ENCODE measurements around the gene BCL11B. TPM values are rescaled to one million over a fixed set of nuclear protein-coding genes. Genes with fewer than 3 reads are reported as not detected.

Gene BCL11B
- polyA plus RNA-seq, 4 donors: 0.45 to 5.1 (median 1.5) TPM

DNA sequence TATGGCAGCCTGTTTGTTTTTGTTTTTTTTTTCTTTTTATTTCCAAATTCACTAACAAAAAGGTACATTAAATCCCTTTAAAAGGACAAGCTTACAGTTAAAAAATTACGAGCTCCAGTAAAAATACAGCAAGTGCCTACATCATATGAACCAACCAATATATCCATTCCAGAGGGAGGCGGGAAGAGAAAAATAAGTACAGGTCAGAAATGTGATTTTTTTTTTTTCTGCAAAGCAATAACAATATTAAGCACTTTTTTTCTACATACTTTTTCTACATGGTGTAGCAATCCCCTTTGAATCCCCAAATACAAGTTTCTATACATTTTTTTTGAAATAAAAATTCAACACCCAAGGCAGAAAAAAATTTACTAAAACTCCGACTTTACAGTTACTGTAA lies 100.6 kb downstream of the BCL11B start:
- no peak for DNase-seq
- FAIRE-seq: no peak
- H3K4me1 ChIP-seq (ENCODE audit: control insufficient read depth in 3 of 3, insufficient read depth in 2 of 3, low read depth in 1 of 3, low read length in 2 of 3): no peaks in the 10 kb centered on the region

DNA sequence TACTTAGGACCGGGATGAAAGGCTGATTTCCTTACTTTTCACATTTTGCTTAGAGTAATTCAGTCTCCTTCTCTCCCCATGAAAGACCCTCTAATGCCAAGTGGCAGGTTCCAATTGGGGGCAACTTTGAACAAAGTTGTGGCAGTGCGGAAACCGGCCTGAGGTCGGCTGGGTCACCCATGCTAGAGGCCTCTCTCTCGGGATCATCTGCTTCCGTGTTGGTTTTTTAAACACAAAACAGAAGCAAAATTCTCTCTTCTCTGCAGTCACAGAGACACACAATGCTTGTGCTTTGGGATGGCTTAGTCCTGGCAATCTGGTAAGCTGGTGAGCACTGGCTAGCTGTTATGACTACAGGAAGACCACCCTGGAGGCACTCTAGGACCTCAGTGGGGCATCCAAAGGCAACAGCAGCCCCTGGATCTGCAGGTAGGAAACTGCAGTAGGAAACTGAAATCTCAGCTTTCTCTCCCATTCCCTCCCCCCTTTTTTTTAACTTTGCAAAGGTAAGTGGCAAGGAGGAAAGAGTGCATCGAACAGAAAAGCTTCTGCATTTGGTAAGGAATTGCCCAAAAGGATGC lies 102.1 kb downstream of the BCL11B start:
- Histone ChIP-seq H3K27me3 (ENCODE audit: control insufficient read depth in 3 of 3, insufficient read depth in 3 of 3, low read length in 3 of 3) (no peaks in the 10 kb centered on the region), H3K36me3 (ENCODE audit: control insufficient read depth in 3 of 3, insufficient read depth in 2 of 3, low read depth in 1 of 3, low read length in 3 of 3) (peaks cover 0 to 9% (median 0%) of the 10 kb centered on the region in 3 donors), H3K9me3 (ENCODE audit: control insufficient read depth in 2 of 2, insufficient read depth in 1 of 2, low read depth in 1 of 2, low read length in 1 of 2) (no peaks in the 10 kb centered on the region), H3K4me3 (ENCODE audit: low read depth in 1 of 3, low read length in 3 of 3) (no peak overlapping the region), H3K27ac (ENCODE audit: low read depth in 1 of 3, low read length in 2 of 3) (no peak overlapping the region), H3K4me1 (ENCODE audit: control insufficient read depth in 3 of 3, insufficient read depth in 2 of 3, low read depth in 1 of 3, low read length in 2 of 3) (no peaks in the 10 kb centered on the region)
- WGBS, 3 donors: 80 to 93% (median 93%) methylated on average over 7 of the region's 7 CpGs
- FAIRE-seq: no peak
- no peak for DNase-seq

More for the DNA sequence above, 100.6 kb downstream of the BCL11B start:
- Histone ChIP-seq H3K9me3 (ENCODE audit: control insufficient read depth in 2 of 2, insufficient read depth in 1 of 2, low read depth in 1 of 2, low read length in 1 of 2) (no peaks in the 10 kb centered on the region), H3K27me3 (ENCODE audit: control insufficient read depth in 3 of 3, insufficient read depth in 3 of 3, low read length in 3 of 3) (no peaks in the 10 kb centered on the region), H3K36me3 (ENCODE audit: control insufficient read depth in 3 of 3, insufficient read depth in 2 of 3, low read depth in 1 of 3, low read length in 3 of 3) (peaks cover 0 to 9% (median 0%) of the 10 kb centered on the region in 3 donors), H3K4me3 (ENCODE audit: low read depth in 1 of 3, low read length in 3 of 3) (no peak overlapping the region), H3K27ac (ENCODE audit: low read depth in 1 of 3, low read length in 2 of 3) (no peak overlapping the region)
- 89 to 97% (median 93%) methylated on average over 3 of the region's 3 CpGs for WGBS, 3 donors

DNA sequence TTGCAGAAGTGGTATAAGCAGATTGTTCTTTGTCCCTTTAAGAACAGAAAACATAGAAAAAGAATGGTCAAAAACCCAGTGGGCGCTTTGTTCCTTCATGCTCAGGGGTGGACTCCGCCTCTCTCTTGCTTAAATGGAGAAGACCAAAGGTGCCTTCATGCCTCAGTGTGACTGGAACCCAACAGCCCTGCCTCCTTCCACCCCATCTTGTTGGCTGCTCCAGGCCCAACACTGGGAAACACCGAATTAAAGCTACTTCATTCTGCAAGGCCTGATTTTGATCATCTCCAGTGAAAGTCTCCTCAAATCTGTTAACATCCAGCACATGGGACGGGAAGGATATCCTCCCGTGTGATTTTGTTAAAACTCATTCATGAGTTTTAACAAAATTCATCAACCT lies 103.7 kb downstream of the BCL11B start:
- H3K36me3 ChIP-seq (ENCODE audit: control insufficient read depth in 3 of 3, insufficient read depth in 2 of 3, low read depth in 1 of 3, low read length in 3 of 3): peaks cover 0 to 3% (median 0%) of the 10 kb centered on the region in 3 donors
- H3K9me3 ChIP-seq (ENCODE audit: control insufficient read depth in 2 of 2, insufficient read depth in 1 of 2, low read depth in 1 of 2, low read length in 1 of 2): no peaks in the 10 kb centered on the region
- H3K27me3 ChIP-seq (ENCODE audit: control insufficient read depth in 3 of 3, insufficient read depth in 3 of 3, low read length in 3 of 3): no peaks in the 10 kb centered on the region
- 92 to 95% (median 94%) methylated on average over 5 of the region's 5 CpGs for WGBS, 3 donors
- DNase-seq (no peak), FAIRE-seq (no peak)
- no peak overlapping the region for H3K4me3 ChIP-seq (ENCODE audit: low read depth in 1 of 3, low read length in 3 of 3)
- no peak overlapping the region for H3K27ac ChIP-seq (ENCODE audit: low read depth in 1 of 3, low read length in 2 of 3)
- H3K4me1 ChIP-seq (ENCODE audit: control insufficient read depth in 3 of 3, insufficient read depth in 2 of 3, low read depth in 1 of 3, low read length in 2 of 3): no peaks in the 10 kb centered on the region

DNA sequence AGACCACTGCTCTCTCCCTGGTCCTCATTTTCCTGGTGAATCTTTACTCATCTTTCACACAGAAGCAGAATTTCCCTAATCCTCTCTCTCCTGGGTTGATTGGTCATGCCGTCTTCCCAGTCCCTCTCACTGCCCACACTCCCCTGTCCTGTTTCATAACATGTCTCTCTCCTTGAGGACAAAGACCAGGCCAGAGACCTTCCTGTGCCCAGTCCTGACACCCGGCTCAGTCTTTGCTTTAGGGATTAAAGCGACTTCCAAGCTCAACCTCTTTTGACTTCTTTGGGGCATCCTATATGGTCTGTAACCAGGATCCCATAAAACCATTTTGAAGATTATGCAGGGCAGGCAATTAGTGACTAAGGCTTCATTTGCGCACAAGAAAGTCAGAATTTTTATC lies 105.5 kb downstream of the BCL11B start:
- no peak for FAIRE-seq

DNA sequence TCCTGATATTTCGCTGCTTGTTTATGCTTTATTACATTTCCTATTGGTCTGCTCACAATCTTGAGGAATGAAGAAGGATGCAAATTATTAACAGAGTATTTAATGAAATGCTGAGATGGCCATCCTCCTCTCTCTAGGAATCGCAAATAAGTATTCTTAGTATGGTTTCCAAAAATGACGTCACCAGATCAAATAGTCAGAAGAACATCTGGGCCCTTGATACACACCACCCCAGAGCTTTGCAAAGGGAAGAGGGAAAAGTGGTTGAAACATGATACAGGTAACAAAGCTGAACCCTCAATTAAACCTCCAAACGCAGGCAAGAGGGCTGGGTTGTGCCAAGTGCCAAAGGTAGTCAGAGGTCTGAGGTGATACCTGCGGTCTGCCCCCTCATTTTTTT lies 107.3 kb downstream of the BCL11B start:
- 73 to 77% (median 74%) methylated on average over 5 of the region's 5 CpGs for WGBS, 3 donors
- H3K4me1 ChIP-seq (ENCODE audit: control insufficient read depth in 3 of 3, insufficient read depth in 2 of 3, low read depth in 1 of 3, low read length in 2 of 3): no peaks in the 10 kb centered on the region
- DNase-seq: no peak
- H3K27me3 ChIP-seq (ENCODE audit: control insufficient read depth in 3 of 3, insufficient read depth in 3 of 3, low read length in 3 of 3): no peaks in the 10 kb centered on the region
- H3K4me3 ChIP-seq (ENCODE audit: low read depth in 1 of 3, low read length in 3 of 3): no peak overlapping the region
- no peak overlapping the region for H3K27ac ChIP-seq (ENCODE audit: low read depth in 1 of 3, low read length in 2 of 3)
- no peaks in the 10 kb centered on the region for H3K9me3 ChIP-seq (ENCODE audit: control insufficient read depth in 2 of 2, insufficient read depth in 1 of 2, low read depth in 1 of 2, low read length in 1 of 2)
- H3K36me3 ChIP-seq (ENCODE audit: control insufficient read depth in 3 of 3, insufficient read depth in 2 of 3, low read depth in 1 of 3, low read length in 3 of 3): no peaks in the 10 kb centered on the region
- no peak for FAIRE-seq

More for the DNA sequence above, 105.5 kb downstream of the BCL11B start:
- Histone ChIP-seq H3K9me3 (ENCODE audit: control insufficient read depth in 2 of 2, insufficient read depth in 1 of 2, low read depth in 1 of 2, low read length in 1 of 2) (no peaks in the 10 kb centered on the region), H3K4me3 (ENCODE audit: low read depth in 1 of 3, low read length in 3 of 3) (no peak overlapping the region), H3K4me1 (ENCODE audit: control insufficient read depth in 3 of 3, insufficient read depth in 2 of 3, low read depth in 1 of 3, low read length in 2 of 3) (no peaks in the 10 kb centered on the region), H3K27me3 (ENCODE audit: control insufficient read depth in 3 of 3, insufficient read depth in 3 of 3, low read length in 3 of 3) (no peaks in the 10 kb centered on the region), H3K36me3 (ENCODE audit: control insufficient read depth in 3 of 3, insufficient read depth in 2 of 3, low read depth in 1 of 3, low read length in 3 of 3) (no peaks in the 10 kb centered on the region), H3K27ac (ENCODE audit: low read depth in 1 of 3, low read length in 2 of 3) (no peak overlapping the region)
- DNase-seq: no peak
- 91 to 94% (median 92%) methylated on average over 4 of the region's 4 CpGs for WGBS, 3 donors

DNA sequence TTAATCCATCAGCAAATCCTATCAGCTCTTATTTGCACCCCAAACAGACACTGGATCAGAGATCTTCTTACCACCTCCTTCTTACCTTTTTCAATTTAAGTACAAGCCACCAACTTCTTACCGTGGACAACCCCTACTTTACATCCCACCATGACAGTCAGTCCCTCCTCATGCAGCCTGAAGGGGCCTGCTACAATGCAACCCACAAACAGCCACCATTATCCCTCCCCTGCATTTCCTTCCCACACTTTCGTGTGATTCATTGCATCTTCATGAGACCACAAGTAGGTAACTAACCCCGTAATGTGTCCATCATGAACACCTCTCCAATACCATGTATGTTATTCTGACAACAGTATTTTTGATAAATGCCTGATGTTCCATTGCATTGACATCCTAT lies 108.6 kb downstream of the BCL11B start:
- no peaks in the 10 kb centered on the region for H3K36me3 ChIP-seq (ENCODE audit: control insufficient read depth in 3 of 3, insufficient read depth in 2 of 3, low read depth in 1 of 3, low read length in 3 of 3)
- no peak for FAIRE-seq
- WGBS, 3 donors: 78 to 93% (median 83%) methylated on average over 3 of the region's 3 CpGs

DNA sequence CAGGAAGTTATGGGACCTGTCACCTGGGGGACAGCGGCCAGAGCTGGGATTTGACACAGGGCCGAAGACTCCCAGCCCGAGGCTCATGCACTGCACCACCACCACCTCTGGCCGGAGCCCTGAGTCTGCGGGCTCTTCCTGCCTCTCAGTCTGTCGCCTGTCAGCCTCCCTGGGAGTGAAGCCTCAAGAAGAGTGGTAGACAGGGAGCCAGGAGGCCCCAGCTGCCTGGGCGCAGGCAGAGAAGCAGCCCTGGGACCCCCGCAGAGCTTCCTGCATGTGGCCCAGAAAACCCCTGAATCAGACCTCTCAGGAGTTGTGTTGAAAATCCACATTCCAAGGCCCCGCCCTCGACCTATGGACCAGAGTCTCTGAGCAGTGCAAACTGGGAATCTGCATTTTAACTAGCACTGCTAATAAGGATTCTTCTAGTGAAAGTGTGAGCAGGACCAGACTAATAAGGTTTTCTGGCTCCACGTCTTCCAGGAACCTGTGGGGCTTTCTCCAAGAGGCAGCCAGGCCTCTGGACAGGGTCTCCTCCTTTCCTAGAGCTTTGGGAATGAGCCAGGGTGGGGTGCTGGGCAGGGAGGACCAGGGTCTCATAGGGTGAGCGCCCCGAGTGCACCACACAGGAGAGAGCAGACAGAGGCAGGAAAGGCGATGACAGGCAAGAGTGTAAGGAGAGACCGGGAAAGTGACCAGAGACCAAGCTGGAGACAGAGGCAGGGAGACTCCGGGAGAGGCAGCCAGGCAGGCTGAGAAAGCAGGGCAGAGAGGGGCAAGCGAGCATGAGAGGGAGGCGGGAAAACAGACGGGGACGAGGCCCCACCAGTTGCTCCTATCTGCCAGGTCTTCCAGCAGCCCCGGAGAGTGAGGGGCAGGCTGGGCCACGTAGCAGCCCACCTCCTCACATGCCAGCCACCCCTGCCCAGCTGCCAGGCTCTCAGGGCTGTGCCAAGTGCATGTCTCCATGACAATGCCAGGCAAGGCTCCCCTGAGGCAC lies 112.4 kb downstream of the BCL11B start:
- 83 to 87% (median 86%) methylated on average over 22 of the region's 22 CpGs for WGBS, 3 donors
- no peak for DNase-seq
- H3K4me3 ChIP-seq (ENCODE audit: low read depth in 1 of 3, low read length in 3 of 3): no peak overlapping the region

More for the DNA sequence above, 108.6 kb downstream of the BCL11B start:
- DNase-seq: no peak
- no peaks in the 10 kb centered on the region for H3K27me3 ChIP-seq (ENCODE audit: control insufficient read depth in 3 of 3, insufficient read depth in 3 of 3, low read length in 3 of 3)
- H3K27ac ChIP-seq (ENCODE audit: low read depth in 1 of 3, low read length in 2 of 3): no peak overlapping the region
- no peaks in the 10 kb centered on the region for H3K9me3 ChIP-seq (ENCODE audit: control insufficient read depth in 2 of 2, insufficient read depth in 1 of 2, low read depth in 1 of 2, low read length in 1 of 2)
- H3K4me1 ChIP-seq (ENCODE audit: control insufficient read depth in 3 of 3, insufficient read depth in 2 of 3, low read depth in 1 of 3, low read length in 2 of 3): no peaks in the 10 kb centered on the region
- no peak overlapping the region for H3K4me3 ChIP-seq (ENCODE audit: low read depth in 1 of 3, low read length in 3 of 3)

DNA sequence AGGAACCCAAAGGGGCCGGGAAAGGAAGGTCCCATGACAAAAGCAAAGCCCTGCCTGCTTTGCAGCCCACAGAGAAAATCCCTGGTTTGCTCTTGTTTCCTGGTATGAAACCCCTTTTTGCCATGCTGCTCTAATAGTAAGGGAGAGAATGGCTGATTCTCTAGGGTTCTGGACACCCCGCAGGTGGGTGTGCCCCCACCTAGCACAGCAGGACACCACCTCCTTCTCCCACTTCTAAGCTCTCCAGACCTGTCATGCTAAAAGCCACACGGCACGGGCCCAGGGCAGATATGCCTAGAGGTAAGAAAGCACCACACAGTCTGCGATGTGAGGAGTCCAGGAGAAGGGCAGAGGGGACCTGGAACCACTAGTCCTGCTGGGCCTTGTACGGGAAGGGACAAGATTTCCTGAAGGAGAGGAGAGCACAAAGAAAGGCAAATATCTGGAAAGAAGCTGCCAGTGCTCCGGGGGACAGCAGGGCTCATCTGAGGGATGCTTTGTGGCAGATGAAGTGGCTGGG lies 113.3 kb downstream of the BCL11B start:
- 81 to 91% (median 87%) methylated on average over 7 of the region's 7 CpGs for WGBS, 3 donors
- Histone ChIP-seq H3K27me3 (ENCODE audit: control insufficient read depth in 3 of 3, insufficient read depth in 3 of 3, low read length in 3 of 3) (no peaks in the 10 kb centered on the region), H3K36me3 (ENCODE audit: control insufficient read depth in 3 of 3, insufficient read depth in 2 of 3, low read depth in 1 of 3, low read length in 3 of 3) (no peaks in the 10 kb centered on the region), H3K9me3 (ENCODE audit: control insufficient read depth in 2 of 2, insufficient read depth in 1 of 2, low read depth in 1 of 2, low read length in 1 of 2) (no peaks in the 10 kb centered on the region), H3K4me1 (ENCODE audit: control insufficient read depth in 3 of 3, insufficient read depth in 2 of 3, low read depth in 1 of 3, low read length in 2 of 3) (no peaks in the 10 kb centered on the region), H3K27ac (ENCODE audit: low read depth in 1 of 3, low read length in 2 of 3) (no peak overlapping the region), H3K4me3 (ENCODE audit: low read depth in 1 of 3, low read length in 3 of 3) (no peak overlapping the region)
- FAIRE-seq (no peak), DNase-seq (no peak)

More for the DNA sequence above, 112.4 kb downstream of the BCL11B start:
- Histone ChIP-seq H3K4me1 (ENCODE audit: control insufficient read depth in 3 of 3, insufficient read depth in 2 of 3, low read depth in 1 of 3, low read length in 2 of 3) (no peaks in the 10 kb centered on the region), H3K36me3 (ENCODE audit: control insufficient read depth in 3 of 3, insufficient read depth in 2 of 3, low read depth in 1 of 3, low read length in 3 of 3) (no peaks in the 10 kb centered on the region), H3K27me3 (ENCODE audit: control insufficient read depth in 3 of 3, insufficient read depth in 3 of 3, low read length in 3 of 3) (no peaks in the 10 kb centered on the region), H3K9me3 (ENCODE audit: control insufficient read depth in 2 of 2, insufficient read depth in 1 of 2, low read depth in 1 of 2, low read length in 1 of 2) (no peaks in the 10 kb centered on the region), H3K27ac (ENCODE audit: low read depth in 1 of 3, low read length in 2 of 3) (no peak overlapping the region)
- no peak for FAIRE-seq
